Omental fat pad (tissue), 4 donors: ENCODE data around the gene ABHD17A. TPM values are rescaled to one million over a fixed set of nuclear protein-coding genes. Genes with fewer than 3 reads are reported as not detected.

Experiments
- ATAC-seq: fragments of 150-250 bp; one replicate; pipeline ENCODE4 v1.9.1; 2016; ENCODE audit warnings: mild to moderate bottlenecking, moderate library complexity; ENCODE audit not compliant: low FRiP score
- DNase-seq: peaks from one replicate; pipeline ENCODE4 v3.0.0-alpha.2; 2019; ENCODE audit warnings: low spot score
- CTCF ChIP-seq, 3 donors: fragments of 450-650 bp; IDR thresholded peaks; one replicate each; pipeline ENCODE4 v1.5.1; 2016 to 2017; ENCODE audit warnings: antibody characterized with exemption in 3 of 3, mild to moderate bottlenecking in 3 of 3, moderate library complexity in 2 of 3
- total RNA-seq, 4 donors: library from RNA; depleted of rRNA; stranded (reverse); fragments of >200 nt; gene quantifications; one replicate each; pipeline ENCODE4 v1.1.0, GENCODE V29; 2016

ABHD17A gene
- total RNA-seq, 4 donors from 2014 or later: 70.1 to 117 (median 87.8) TPM

GRCh38 chr19:1924320-1924961, 39.1 kb upstream of the ABHD17A start:
- DNase-seq (no peak), ATAC-seq (no peak)

GRCh38 chr19:1923319-1923718, 38.0 kb upstream of the ABHD17A start:
- ATAC-seq (no peak), DNase-seq (no peak)
- no peak for TF ChIP-seq CTCF (IDR thresholded peaks at IDR 0.05)

More at GRCh38 chr19:1924320-1924961, 39.1 kb upstream of the ABHD17A start:
- no peak for TF ChIP-seq CTCF (IDR thresholded peaks at IDR 0.05)

- DNase-seq (no peak), ATAC-seq (no peak)
- TF ChIP-seq CTCF (IDR thresholded peaks at IDR 0.05): no peak
These were observed 37.5 kb upstream of the ABHD17A start for GRCh38 chr19:1922803-1923202.

GRCh38 chr19:1921825-1922224, 36.5 kb upstream of the ABHD17A start:
- DNase-seq (no peak), ATAC-seq (no peak)
- no peak for TF ChIP-seq CTCF (IDR thresholded peaks at IDR 0.05)

GRCh38 chr19:1921326-1921725, 36.0 kb upstream of the ABHD17A start:
- DNase-seq: no peak
- no peak for TF ChIP-seq CTCF (IDR thresholded peaks at IDR 0.05)
- ATAC-seq: no peak

GRCh38 chr19:1920644-1921043, 35.3 kb upstream of the ABHD17A start:
- no peak for TF ChIP-seq CTCF (IDR thresholded peaks at IDR 0.05)
- ATAC-seq: no peak
- DNase-seq: no peak

- no peak for TF ChIP-seq CTCF (IDR thresholded peaks at IDR 0.05)
- ATAC-seq (no peak), DNase-seq (no peak)
These were observed 33.7 kb upstream of the ABHD17A start for GRCh38 chr19:1918975-1919374.
